Esophagus squamous epithelium (tissue), 4 donors: ENCODE results near the gene TSHZ2.

ENCODE experiments used
- CTCF ChIP-seq, 6 experiments: fragments of 450-650 bp in 4 of 6; fragments of 200-600 bp in 2 of 6; sonication (generic) in 2 of 6; IDR thresholded peaks; one replicate each; pipeline ENCODE4 v1.5.1; 2016 to 2019; ENCODE audit warnings: antibody characterized with exemption in 6 of 6, mild to moderate bottlenecking in 4 of 6, moderate library complexity in 4 of 6
- POLR2A ChIP-seq, 4 donors: fragments of 450-650 bp; IDR thresholded peaks; one replicate each; pipeline ENCODE4 v1.6.1; 2017; ENCODE audit warnings: antibody characterized with exemption in 4 of 4, mild to moderate bottlenecking in 4 of 4, moderate library complexity in 3 of 4

GRCh38 chr20:53124803-53125202 is 152.6 kb downstream of the TSHZ2 start:
- TF ChIP-seq CTCF (IDR thresholded peaks at IDR 0.05) (no peak), POLR2A (IDR thresholded peaks at IDR 0.05) (no peak)
